Activated CD4-positive, alpha-beta T cell treated with anti-CD3 and anti-CD28 coated beads, Interleukin-2, amount 10 ng/mL, durations not matched to agents 24 days and 14 days (primary cell): Measurements from ENCODE around the gene OSM. TPM values are rescaled to one million over a fixed set of nuclear protein-coding genes. Genes with fewer than 3 reads are reported as not detected.
A peak's percentile ranks its signal among the peaks of the same experiment; 100 is the strongest.

Source experiments
- DNase-seq: peaks from one replicate; pipeline ENCODE4 v3.0.0; 2022
- H3K27ac Mint-ChIP-seq: one replicate; pipeline ENCODE4 v1.8.0; 2022; ENCODE audit warnings: mild to moderate bottlenecking, mixed read lengths
- H3K27me3 Mint-ChIP-seq: one replicate; pipeline ENCODE4 v1.8.0; 2022; ENCODE audit warnings: mixed read lengths
- H3K36me3 Mint-ChIP-seq: one replicate; pipeline ENCODE4 v1.8.0; 2022; ENCODE audit warnings: low read depth, mild to moderate bottlenecking, mixed read lengths
- H3K4me1 Mint-ChIP-seq: one replicate; pipeline ENCODE4 v1.8.0; 2021; ENCODE audit warnings: mixed read lengths
- H3K4me3 Mint-ChIP-seq: one replicate; pipeline ENCODE4 v1.8.0; 2022; ENCODE audit warnings: mild to moderate bottlenecking, moderate library complexity, mixed read lengths
- H3K9me3 Mint-ChIP-seq: one replicate; pipeline ENCODE4 v1.8.0; 2021; ENCODE audit warnings: mixed read lengths
- intact Hi-C: fragments of 100-400 bp; cut with micrococcal nuclease; formaldehyde crosslinking; loops from one replicate; pipeline ENCODE4 v1.15.1; 2023
- total RNA-seq: library from RNA; stranded (reverse); gene quantifications from 2 replicates; pipeline ENCODE4 v1.2.3, GENCODE V29; 2022

OSM gene
- total RNA-seq: 61.0 and 62.8 TPM in 2 replicates

DNA sequence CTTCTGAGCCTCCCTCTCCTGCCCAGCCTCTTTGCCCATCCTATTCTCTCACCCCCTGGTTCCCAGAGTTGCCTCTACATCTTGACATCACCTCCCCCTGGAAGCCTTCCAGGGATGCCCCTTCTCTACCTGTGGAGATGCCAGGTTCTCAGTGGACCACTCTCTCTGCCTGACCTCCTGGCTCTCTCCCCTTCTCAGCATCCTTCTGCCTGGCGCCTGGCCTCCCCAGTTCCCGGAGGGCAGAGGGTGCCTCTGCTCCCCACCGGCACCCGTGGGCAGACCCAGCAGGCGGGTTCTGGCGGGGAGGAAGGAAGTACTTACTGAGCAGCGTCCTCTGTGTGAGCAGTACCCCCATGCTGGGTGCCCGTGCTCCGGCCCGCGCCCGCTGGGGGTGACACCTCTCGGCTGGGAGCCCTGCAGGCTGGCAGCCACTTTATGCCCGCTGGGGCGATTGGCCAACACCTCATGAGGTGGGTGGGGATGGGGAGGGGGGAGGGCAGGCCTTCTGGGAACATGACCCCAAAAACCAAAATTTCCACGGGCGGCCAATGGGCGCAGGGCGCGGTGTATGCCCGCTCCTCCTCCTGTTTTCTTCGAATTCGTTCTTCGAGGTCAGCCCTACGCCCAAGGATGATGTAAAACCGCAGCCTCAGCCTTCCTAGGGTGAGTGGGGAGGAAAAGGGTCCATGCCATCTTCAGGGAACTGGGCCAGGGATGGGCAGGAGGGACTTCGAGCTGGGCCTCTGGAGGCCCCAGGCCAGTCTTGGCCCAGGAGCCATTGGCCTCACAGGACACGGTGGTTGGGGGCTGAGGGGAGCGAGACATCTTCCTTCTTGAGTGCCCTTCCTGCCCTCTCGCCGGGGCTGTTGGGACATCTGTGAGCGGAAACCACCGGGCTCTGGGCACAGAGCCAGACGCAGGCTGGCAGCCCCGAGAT is at the start of gene OSM:
Gene OSM, minus strand, starts transcription at position 407 of the 937 bp plus-strand sequence. Its CDS starts 52 bp downstream, at position 355.
- H3K36me3 Mint-ChIP-seq: peaks cover 69% of the 10 kb centered on the region
- H3K4me3 Mint-ChIP-seq: peak within 1 kb of the TSS; percentile 99
- no peaks in the 10 kb centered on the region for H3K9me3 Mint-ChIP-seq
- intact Hi-C loops: loop anchor here (1.0 to 2.0 kb wide), 5 partner anchors 20 to 158 kb away; partner anchors contain the start of genes CASTOR1, LIF, RNF215 and TBC1D10A
- DNase-seq: peak; percentile 93
- peak within 1 kb of the TSS; percentile 96 for H3K27ac Mint-ChIP-seq
- H3K27me3 Mint-ChIP-seq: no peaks in the 10 kb centered on the region
- H3K4me1 Mint-ChIP-seq: peaks cover 54% of the 10 kb centered on the region

DNA sequence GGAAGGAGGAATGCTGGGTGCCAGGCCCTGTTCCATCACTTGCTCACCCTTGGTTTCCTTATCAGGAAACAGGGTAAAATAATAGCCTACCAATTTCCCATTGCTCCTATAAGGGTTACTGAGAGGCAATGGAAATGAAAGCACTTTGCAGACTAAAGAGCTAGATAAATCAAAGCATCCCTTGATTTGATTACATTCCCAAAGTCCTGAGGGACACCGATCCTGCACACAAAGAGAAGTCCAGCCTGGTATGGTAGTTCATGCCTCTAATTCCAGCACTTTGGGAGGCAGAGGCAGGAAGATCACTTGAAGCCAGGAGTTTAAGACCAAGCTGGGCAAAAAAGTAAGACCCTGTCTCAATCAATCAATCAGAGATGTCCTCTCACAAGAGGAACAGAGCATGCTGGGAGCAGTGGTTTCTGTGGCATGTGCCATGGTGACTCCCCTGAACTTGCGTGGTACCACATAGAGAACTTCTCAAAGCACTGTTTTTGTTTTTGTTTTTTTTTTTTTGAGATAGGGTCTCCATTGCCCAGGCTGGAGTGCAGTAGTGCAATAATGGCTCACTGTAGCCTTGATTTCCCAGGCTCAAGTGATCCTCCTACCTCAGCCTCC is 49.4 kb upstream of the OSM start:
- Mint-ChIP-seq H3K27ac (peak overlapping the region; percentile 72), H3K27me3 (no peaks in the 10 kb centered on the region), H3K36me3 (peaks cover 51% of the 10 kb centered on the region), H3K9me3 (no peaks in the 10 kb centered on the region), H3K4me3 (peak overlapping the region; percentile 13), H3K4me1 (peaks cover 85% of the 10 kb centered on the region)
- no peak for DNase-seq
- intact Hi-C loops: loop anchor here (1.0 kb wide), 1 partner anchor 8 kb away; no protein-coding TSS in a partner anchor

DNA sequence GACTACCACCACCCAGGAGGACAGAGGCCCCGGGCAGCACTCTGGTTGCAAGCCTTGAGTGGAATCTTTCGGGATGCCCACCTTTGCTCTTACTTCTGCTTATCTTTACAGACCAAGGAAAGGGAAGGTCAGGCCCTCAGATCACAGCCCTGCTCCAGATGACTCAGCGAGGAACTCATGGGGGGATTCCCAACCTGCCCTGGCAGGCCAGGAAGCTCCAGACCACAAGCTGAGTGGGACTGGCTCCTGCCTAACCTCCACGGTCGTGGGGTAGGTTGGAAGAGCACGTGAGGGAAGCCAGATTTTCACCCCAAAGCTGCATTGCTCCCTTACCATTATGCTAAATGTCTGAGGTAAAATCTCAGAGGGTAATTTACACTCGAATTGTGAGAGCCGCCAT is 48.3 kb upstream of the OSM start:
- intact Hi-C loops: loop anchor here (1.0 kb wide), 1 partner anchor 9 kb away; no protein-coding TSS in a partner anchor
- Mint-ChIP-seq H3K4me1 (peaks cover 89% of the 10 kb centered on the region), H3K27me3 (no peaks in the 10 kb centered on the region), H3K27ac (peak overlapping the region; percentile 82), H3K9me3 (no peaks in the 10 kb centered on the region), H3K36me3 (peaks cover 45% of the 10 kb centered on the region), H3K4me3 (peak overlapping the region; percentile 37)
- peak; percentile 79 for DNase-seq

DNA sequence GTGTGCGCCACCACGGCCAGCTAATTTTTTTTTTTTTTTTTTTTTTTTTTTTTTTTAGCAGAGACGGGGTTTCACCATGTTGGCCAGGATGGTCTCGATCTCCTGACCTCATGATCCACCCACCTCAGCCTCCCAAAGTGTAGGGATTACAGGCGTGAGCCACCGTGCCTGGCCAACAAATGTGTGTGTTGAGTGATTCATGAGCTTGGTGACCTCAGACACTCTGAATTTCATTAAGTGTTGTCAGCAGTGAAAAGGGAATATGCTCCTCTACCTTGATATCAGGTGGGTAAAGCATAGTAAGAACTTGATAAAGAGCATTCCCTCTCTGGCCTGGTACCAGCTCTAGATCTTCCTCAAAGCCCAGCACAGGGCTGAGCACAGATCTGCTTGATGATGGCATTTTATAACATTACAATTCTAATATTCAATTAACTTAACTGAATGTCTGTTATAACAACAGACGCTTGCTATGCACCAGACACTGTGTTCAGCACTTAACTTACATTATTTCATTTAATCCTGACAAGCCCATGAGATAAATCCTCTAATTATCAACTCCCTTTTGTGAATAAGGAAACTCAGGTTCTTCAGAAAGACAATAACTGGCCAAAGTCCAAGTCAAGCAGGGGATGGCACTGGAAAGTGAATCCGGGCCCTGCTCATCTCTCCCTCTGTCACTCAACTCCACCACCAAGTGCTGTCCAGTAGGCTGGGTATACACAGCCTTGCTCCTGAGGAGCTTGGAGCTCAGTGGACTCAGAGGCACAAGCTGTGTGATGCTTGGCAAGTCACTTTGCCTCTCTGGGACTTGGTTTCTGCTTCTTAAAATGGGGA is 47.1 kb upstream of the OSM start:
- Mint-ChIP-seq H3K4me3 (peak overlapping the region; percentile 18), H3K36me3 (peaks cover 35% of the 10 kb centered on the region), H3K4me1 (peaks cover 87% of the 10 kb centered on the region), H3K27ac (peak overlapping the region; percentile 82), H3K9me3 (no peaks in the 10 kb centered on the region), H3K27me3 (no peaks in the 10 kb centered on the region)
- no peak for DNase-seq
- intact Hi-C loops: loop anchor here (1.0 kb wide), 1 partner anchor 7 kb away; no protein-coding TSS in a partner anchor

GRCh38 chr22:30312053-30312452 is 45.4 kb upstream of the OSM start:
- Mint-ChIP-seq H3K9me3 (no peaks in the 10 kb centered on the region), H3K4me3 (peak overlapping the region; percentile 9)
- intact Hi-C loops: no loop called here

GRCh38 chr22:30310881-30311771 is 44.5 kb upstream of the OSM start:
- intact Hi-C loops: no loop called here
- Mint-ChIP-seq H3K4me3 (peak overlapping the region; percentile 72), H3K27me3 (no peaks in the 10 kb centered on the region), H3K4me1 (peaks cover 91% of the 10 kb centered on the region), H3K9me3 (no peaks in the 10 kb centered on the region), H3K27ac (peak overlapping the region; percentile 70), H3K36me3 (peaks cover 32% of the 10 kb centered on the region)
- no peak for DNase-seq

More at GRCh38 chr22:30312053-30312452, 45.4 kb upstream of the OSM start:
- peaks cover 35% of the 10 kb centered on the region for H3K36me3 Mint-ChIP-seq
- peaks cover 87% of the 10 kb centered on the region for H3K4me1 Mint-ChIP-seq
- H3K27me3 Mint-ChIP-seq: no peaks in the 10 kb centered on the region
- no peak for DNase-seq
- H3K27ac Mint-ChIP-seq: peak overlapping the region; percentile 64

- Mint-ChIP-seq H3K36me3 (peaks cover 28% of the 10 kb centered on the region), H3K4me1 (peaks cover 91% of the 10 kb centered on the region), H3K27me3 (no peaks in the 10 kb centered on the region), H3K9me3 (no peaks in the 10 kb centered on the region), H3K27ac (peak overlapping the region; percentile 84), H3K4me3 (peak overlapping the region; percentile 72)
- intact Hi-C loops: no loop called here
- DNase-seq: peak; percentile 81
Measured at GRCh38 chr22:30309951-30310741, 43.5 kb upstream of the OSM start.

- H3K36me3 Mint-ChIP-seq: peaks cover 22% of the 10 kb centered on the region
- DNase-seq: no peak
- peak overlapping the region; percentile 91 for H3K27ac Mint-ChIP-seq
- peaks cover 91% of the 10 kb centered on the region for H3K4me1 Mint-ChIP-seq
- H3K27me3 Mint-ChIP-seq: no peaks in the 10 kb centered on the region
- no peaks in the 10 kb centered on the region for H3K9me3 Mint-ChIP-seq
- peak overlapping the region; percentile 25 for H3K4me3 Mint-ChIP-seq
- intact Hi-C loops: no loop called here
Measured at GRCh38 chr22:30308518-30309230, 42.0 kb upstream of the OSM start.

DNA sequence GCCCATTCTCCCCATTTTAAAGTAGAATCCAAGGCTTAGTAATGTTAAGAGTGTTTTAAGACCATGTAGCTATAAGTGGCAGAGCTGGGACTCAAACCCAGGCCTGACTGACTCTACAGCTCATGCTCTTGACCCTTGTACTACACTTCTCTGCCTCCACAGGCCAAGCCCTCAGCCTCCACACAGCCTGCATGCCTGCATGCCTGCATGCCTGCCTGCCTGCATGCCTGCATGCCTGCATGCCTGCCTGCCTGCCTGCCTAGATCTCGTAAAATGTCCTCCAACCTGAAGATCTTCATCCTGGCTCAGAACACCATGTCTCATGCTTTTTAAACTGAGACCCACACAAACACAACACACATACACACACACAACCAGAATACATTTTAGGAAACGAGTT is 41.4 kb upstream of the OSM start:
- DNase-seq: no peak
- Mint-ChIP-seq H3K4me1 (peaks cover 95% of the 10 kb centered on the region), H3K36me3 (peaks cover 22% of the 10 kb centered on the region), H3K27me3 (no peaks in the 10 kb centered on the region), H3K27ac (peak overlapping the region; percentile 91), H3K4me3 (peak overlapping the region; percentile 25), H3K9me3 (no peaks in the 10 kb centered on the region)
- intact Hi-C loops: no loop called here

- peaks cover 17% of the 10 kb centered on the region for H3K36me3 Mint-ChIP-seq
Measured at GRCh38 chr22:30307041-30307574, 40.5 kb upstream of the OSM start.

DNA sequence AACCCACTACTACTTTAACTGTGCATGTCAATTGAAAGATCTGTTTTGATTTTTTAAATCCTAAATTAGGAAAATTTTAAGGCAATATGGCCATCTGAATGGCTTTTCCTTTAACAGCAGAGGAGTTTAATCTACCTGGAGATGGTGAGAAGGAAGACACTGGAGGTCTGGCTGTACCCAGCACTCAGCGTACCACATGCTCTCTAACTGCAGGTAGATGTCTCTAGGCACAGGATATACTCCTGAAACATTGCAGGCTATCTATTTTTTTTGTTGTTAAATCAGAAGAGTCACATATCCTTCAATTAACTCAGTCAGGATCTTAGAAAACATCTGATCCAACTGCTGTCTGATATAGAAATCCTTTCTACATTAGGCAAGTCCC is 40.0 kb upstream of the OSM start:
- intact Hi-C loops: loop anchor here (1.0 kb wide), 3 partner anchors 8 to 48 kb away; partner anchors contain the start of gene CASTOR1
- Mint-ChIP-seq H3K4me3 (peak overlapping the region; percentile 73), H3K9me3 (no peaks in the 10 kb centered on the region), H3K36me3 (peaks cover 17% of the 10 kb centered on the region), H3K27ac (peak overlapping the region; percentile 91), H3K27me3 (no peaks in the 10 kb centered on the region), H3K4me1 (peaks cover 95% of the 10 kb centered on the region)
- DNase-seq: no peak

More at GRCh38 chr22:30307041-30307574, 40.5 kb upstream of the OSM start:
- Mint-ChIP-seq H3K9me3 (no peaks in the 10 kb centered on the region), H3K4me3 (peak overlapping the region; percentile 73), H3K4me1 (peaks cover 95% of the 10 kb centered on the region), H3K27me3 (no peaks in the 10 kb centered on the region), H3K27ac (peak overlapping the region; percentile 91)
- peak; percentile 68 for DNase-seq
- intact Hi-C loops: no loop called here
